Thyroid gland (tissue), 4 donors: ENCODE measurements around the gene MRPS24. TPM values are rescaled to one million over a fixed set of nuclear protein-coding genes. Genes with fewer than 3 reads are reported as not detected.

ENCODE experiments used
- DNase-seq, 2 donors: peaks; one replicate each; pipeline ENCODE4 v3.0.0-alpha.2; 2019
- H3K27ac ChIP-seq, 3 donors: fragments of 200-600 bp; sonication (generic); 1 replicate in 2 of 3; 2 replicates in 1 of 3; pipeline ENCODE4 v1.5.1; 2016 to 2019; ENCODE audit warnings: mild to moderate bottlenecking in 1 of 3, moderate library complexity in 1 of 3
- H3K27me3 ChIP-seq: fragments of 200-600 bp; sonication (generic); one replicate; pipeline ENCODE4 v1.5.1; 2019
- H3K36me3 ChIP-seq, 2 donors: fragments of 200-600 bp; sonication (generic); one replicate each; pipeline ENCODE4 v1.5.1; 2016 to 2019
- H3K4me1 ChIP-seq, 2 donors: fragments of 200-600 bp; sonication (generic); one replicate each; pipeline ENCODE4 v1.5.1; 2017 to 2019
- H3K4me3 ChIP-seq, 3 donors: fragments of 200-600 bp; sonication (generic); replicated peaks in 1 of 3; 1 replicate in 2 of 3; 2 replicates in 1 of 3; pipeline ENCODE4 v1.5.1; 2016; ENCODE audit warnings: mild to moderate bottlenecking in 1 of 3
- H3K9me3 ChIP-seq: fragments of 200-600 bp; sonication (generic); one replicate; pipeline ENCODE4 v1.5.1; 2017
- CTCF ChIP-seq, 6 experiments: fragments of 200-600 bp in 3 of 6; fragments of 450-650 bp in 3 of 6; sonication (generic) in 3 of 6; IDR thresholded peaks; one replicate each; pipeline ENCODE4 v1.5.1; 2016 to 2019; ENCODE audit warnings: antibody characterized with exemption in 6 of 6, mild to moderate bottlenecking in 2 of 6, inconsistent platforms in 1 of 6, moderate library complexity in 1 of 6
- POLR2A ChIP-seq, 2 donors: fragments of 450-650 bp; IDR thresholded peaks; one replicate each; pipeline ENCODE4 v1.6.1; 2017; ENCODE audit warnings: antibody characterized with exemption in 2 of 2, mild to moderate bottlenecking in 2 of 2, moderate library complexity in 1 of 2
- WGBS, 2 donors: methylation state at CpG; one replicate each; pipeline ENCODE4 v1.1.5; 2017; 5-methylcytosine and 5-hydroxymethylcytosine counted together
- intact Hi-C: fragments of 100-400 bp; cut with DNase I; formaldehyde crosslinking; loops from one replicate; pipeline ENCODE4 v1.15.1; 2023
- total RNA-seq, 4 donors: library from RNA; depleted of rRNA; stranded (reverse); fragments of >200 nt; gene quantifications; one replicate each; pipeline ENCODE4 v1.2.3, GENCODE V29; 2016

The MRPS24 gene
- total RNA-seq, 4 donors from 2014 or later: 52.2 to 110 (median 88.7) TPM

- no peak overlapping the region for H3K27ac ChIP-seq
- no peak for DNase-seq
- TF ChIP-seq POLR2A (IDR thresholded peaks at IDR 0.05) (no peak), CTCF (IDR thresholded peaks at IDR 0.05) (no peak)
- no peaks in the 10 kb centered on the region for H3K9me3 ChIP-seq
- H3K36me3 ChIP-seq: no peaks in the 10 kb centered on the region
- intact Hi-C loops: no loop called here
- WGBS, 2 donors: 92 to 96% methylated on average over 8 of the region's 8 CpGs
- no peaks in the 10 kb centered on the region for H3K27me3 ChIP-seq
- H3K4me1 ChIP-seq: peaks cover 2 to 4% of the 10 kb centered on the region in 2 donors
- H3K4me3 ChIP-seq: no peak overlapping the region
Measured at GRCh38 chr7:43895847-43896415, 26.6 kb upstream of the MRPS24 start.

DNA sequence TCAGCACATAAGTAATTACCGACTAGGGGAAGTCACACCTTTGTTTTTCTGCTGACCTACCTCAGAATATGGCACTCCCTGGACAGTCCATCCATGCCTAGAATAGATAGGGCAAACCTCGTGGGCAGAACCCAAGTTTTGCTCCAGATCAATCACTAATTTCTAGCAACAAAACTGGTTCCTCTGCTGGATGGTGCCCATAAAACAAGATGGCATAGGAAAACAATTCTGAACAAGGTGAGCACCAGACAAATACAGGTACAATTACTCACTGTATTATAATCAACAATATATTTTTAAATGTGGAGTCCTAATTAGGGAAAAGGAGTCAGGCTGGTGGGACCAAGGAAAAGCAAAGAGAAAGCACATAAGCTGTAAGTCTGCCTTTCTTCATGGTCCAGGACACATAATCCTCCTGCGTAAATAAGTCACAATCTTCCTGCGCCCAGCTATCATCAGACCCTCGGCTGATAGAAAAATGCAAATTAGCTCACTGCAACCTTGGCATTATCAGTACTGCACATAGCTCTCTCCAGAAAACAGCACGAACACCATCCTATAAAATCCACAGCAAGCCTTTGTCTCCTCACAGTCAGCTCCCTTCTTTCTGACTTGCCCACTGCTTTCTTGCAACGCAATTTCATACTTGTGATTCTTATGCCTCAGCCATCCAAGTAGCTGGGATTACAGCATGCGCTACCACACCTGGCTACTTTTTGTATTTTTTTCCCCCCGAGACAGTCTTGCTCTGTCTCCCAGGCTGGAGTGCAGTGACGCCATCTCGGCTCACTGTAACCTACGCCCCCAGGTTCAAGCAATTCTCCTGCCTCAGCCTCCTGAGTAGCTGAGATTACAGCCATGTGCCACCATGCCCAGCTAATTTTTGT is 22.0 kb upstream of the MRPS24 start:
- intact Hi-C loops: no loop called here
- peaks cover 0 to 6% of the 10 kb centered on the region in 2 donors for H3K36me3 ChIP-seq
- WGBS, 2 donors: 90% methylated on average over 12 of the region's 12 CpGs
- TF ChIP-seq CTCF (IDR thresholded peaks at IDR 0.05) (no peak), POLR2A (IDR thresholded peaks at IDR 0.05) (no peak)
- no peak overlapping the region for H3K27ac ChIP-seq
- H3K4me3 ChIP-seq: no peak overlapping the region
- peaks cover 0 to 4% of the 10 kb centered on the region in 2 donors for H3K4me1 ChIP-seq
- no peaks in the 10 kb centered on the region for H3K27me3 ChIP-seq
- DNase-seq: no peak
- no peaks in the 10 kb centered on the region for H3K9me3 ChIP-seq

- no peak for TF ChIP-seq POLR2A (IDR thresholded peaks at IDR 0.05)
- WGBS, 2 donors: 95% methylated on average over 6 of the region's 6 CpGs
- Histone ChIP-seq H3K27ac (no peak overlapping the region), H3K36me3 (peaks cover 4 to 11% of the 10 kb centered on the region in 2 donors), H3K4me1 (peaks cover 0 to 4% of the 10 kb centered on the region in 2 donors), H3K4me3 (no peak overlapping the region), H3K27me3 (no peaks in the 10 kb centered on the region), H3K9me3 (no peaks in the 10 kb centered on the region)
- intact Hi-C loops: no loop called here
- DNase-seq: no peak
Measured at GRCh38 chr7:43890468-43890867, 21.2 kb upstream of the MRPS24 start.

DNA sequence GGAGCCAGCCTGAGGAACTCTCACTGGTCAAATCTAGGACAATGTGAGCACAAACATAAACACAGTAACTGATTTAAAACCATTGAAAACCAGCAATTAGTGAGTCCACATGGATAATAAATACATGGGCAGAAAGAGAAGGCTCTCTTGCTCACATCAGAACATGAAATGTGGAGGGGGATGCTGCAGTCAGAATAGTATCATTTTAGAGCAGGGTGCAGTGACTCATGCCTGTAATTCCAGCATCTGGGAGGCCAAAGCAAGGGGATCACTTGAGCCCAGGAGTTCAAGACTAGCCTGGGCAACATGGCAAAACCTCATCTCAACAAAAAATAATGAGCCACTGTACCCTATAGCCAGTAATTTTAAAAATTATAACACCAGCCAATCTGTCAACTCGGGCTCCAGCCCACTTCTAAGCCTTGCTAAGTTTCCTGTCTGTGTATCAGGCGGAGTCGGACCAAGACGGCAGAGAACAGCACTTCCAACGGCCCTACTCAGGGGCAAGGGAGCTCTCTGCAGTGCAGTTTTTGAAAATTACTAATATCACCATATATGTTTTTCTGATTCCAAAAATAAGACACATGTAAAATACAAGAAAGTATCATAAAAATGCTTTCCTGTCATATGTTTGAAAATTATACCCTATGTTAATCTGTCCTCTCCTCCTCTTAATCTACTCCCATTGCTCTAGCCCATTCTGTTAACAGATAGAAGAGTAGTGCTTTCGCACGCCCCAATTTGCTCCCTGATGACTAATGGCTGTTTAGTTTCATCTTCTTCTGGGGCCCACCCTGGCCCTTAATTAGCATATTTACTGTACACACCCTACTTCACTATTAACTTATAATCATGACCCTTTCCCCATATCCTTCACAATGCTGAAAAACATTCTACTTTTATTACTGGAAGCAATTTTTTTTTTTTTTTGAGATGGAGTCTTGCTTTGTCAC is 20.0 kb upstream of the MRPS24 start:
- H3K4me3 ChIP-seq: no peak overlapping the region

More for the DNA sequence above, 20.0 kb upstream of the MRPS24 start:
- Histone ChIP-seq H3K9me3 (no peaks in the 10 kb centered on the region), H3K36me3 (peaks cover 6 to 19% of the 10 kb centered on the region in 2 donors), H3K27ac (no peak overlapping the region), H3K27me3 (no peaks in the 10 kb centered on the region), H3K4me1 (peaks cover 0 to 4% of the 10 kb centered on the region in 2 donors)
- WGBS, 2 donors: 85% methylated on average over 7 of the region's 7 CpGs
- intact Hi-C loops: no loop called here
- no peak for DNase-seq
- TF ChIP-seq CTCF (IDR thresholded peaks at IDR 0.05) (no peak), POLR2A (IDR thresholded peaks at IDR 0.05) (no peak)
